WERI-Rb-1 (cell line): Measurements from ENCODE around the gene CERS2.

Experiments
- DNase-seq: peaks from one replicate; pipeline ENCODE4 v3.0.0-alpha.2; 2020
- H3K27ac ChIP-seq: fragments of 250-450 bp; sonication (Bioruptor Pico); 2 replicates; pipeline ENCODE4 v1.5.1; 2020; ENCODE audit warnings: mild to moderate bottlenecking, moderate library complexity
- H3K27me3 ChIP-seq: fragments of 250-450 bp; sonication (Bioruptor Pico); 2 replicates; pipeline ENCODE4 v1.5.1; 2021; ENCODE audit warnings: mild to moderate bottlenecking, low read depth, moderate library complexity; ENCODE audit not compliant: insufficient read depth, severe bottlenecking
- H3K36me3 ChIP-seq: fragments of 250-450 bp; sonication (Bioruptor Pico); 2 replicates; pipeline ENCODE4 v1.5.1; 2020; ENCODE audit warnings: mild to moderate bottlenecking, moderate library complexity
- H3K4me3 ChIP-seq: 2 replicates; pipeline ENCODE4 v1.5.1; 2011; ENCODE audit warnings: low read depth, mild to moderate bottlenecking, control low read depth, low read length
- H3K9me3 ChIP-seq: fragments of 250-450 bp; sonication (Bioruptor Pico); 2 replicates; pipeline ENCODE4 v1.5.1; 2021; ENCODE audit warnings: mild to moderate bottlenecking, moderate library complexity; ENCODE audit not compliant: severe bottlenecking
- CTCF ChIP-seq: IDR thresholded peaks from 2 replicates; pipeline ENCODE4 v1.5.1; 2011; ENCODE audit warnings: low read depth, mild to moderate bottlenecking, control low read depth, inconsistent platforms, low read length

Gene CERS2

GRCh38 chr1:150926097-150926741 is 48.4 kb downstream of the CERS2 start, which contains the start of gene SETDB1:
TSS of gene SETDB1 (plus strand) at chr1:150926363. CDS start at chr1:150927715, 1,352 bp downstream.
- peak; percentile 44 for TF ChIP-seq CTCF
- H3K4me3 ChIP-seq, result peak within 1 kb of the TSS; percentile 87
- peak within 1 kb of the TSS; percentile 93 for H3K27ac ChIP-seq
- peaks cover 41% of the 10 kb centered on the region for H3K36me3 ChIP-seq
- peak; percentile 100 for DNase-seq
- peaks cover 3% of the 10 kb centered on the region for H3K9me3 ChIP-seq
- H3K27me3 ChIP-seq, result no peaks in the 10 kb centered on the region

- Histone ChIP-seq H3K27me3 (no peaks in the 10 kb centered on the region), H3K9me3 (no peaks in the 10 kb centered on the region), H3K4me3 (no peak overlapping the region), H3K36me3 (peaks cover 29% of the 10 kb centered on the region), H3K27ac (no peak overlapping the region)
- TF ChIP-seq CTCF, result no peak
- DNase-seq, result no peak
Observed at GRCh38 chr1:150925080-150925479, 49.6 kb downstream of the CERS2 start.

GRCh38 chr1:150922519-150922975 is 52.1 kb downstream of the CERS2 start:
- Histone ChIP-seq H3K9me3 (no peaks in the 10 kb centered on the region), H3K27me3 (no peaks in the 10 kb centered on the region), H3K27ac (no peak overlapping the region), H3K4me3 (no peak overlapping the region), H3K36me3 (peaks cover 4% of the 10 kb centered on the region)
- peak; percentile 96 for DNase-seq
- peak; percentile 96 for TF ChIP-seq CTCF

- Histone ChIP-seq H3K27ac (no peak overlapping the region), H3K36me3 (no peaks in the 10 kb centered on the region), H3K4me3 (no peak overlapping the region), H3K9me3 (peaks cover 2% of the 10 kb centered on the region), H3K27me3 (no peaks in the 10 kb centered on the region)
- no peak for TF ChIP-seq CTCF
- no peak for DNase-seq
Observed at GRCh38 chr1:150917387-150917786, 57.2 kb downstream of the CERS2 start.
